DMS53 (cell line): ENCODE measurements around the gene RNF121.

Experiments used
- DNase-seq: peaks from one replicate; lab custom pipeline; 2025; lab: John Stamatoyannopoulos, UW

RNF121 gene

DNA sequence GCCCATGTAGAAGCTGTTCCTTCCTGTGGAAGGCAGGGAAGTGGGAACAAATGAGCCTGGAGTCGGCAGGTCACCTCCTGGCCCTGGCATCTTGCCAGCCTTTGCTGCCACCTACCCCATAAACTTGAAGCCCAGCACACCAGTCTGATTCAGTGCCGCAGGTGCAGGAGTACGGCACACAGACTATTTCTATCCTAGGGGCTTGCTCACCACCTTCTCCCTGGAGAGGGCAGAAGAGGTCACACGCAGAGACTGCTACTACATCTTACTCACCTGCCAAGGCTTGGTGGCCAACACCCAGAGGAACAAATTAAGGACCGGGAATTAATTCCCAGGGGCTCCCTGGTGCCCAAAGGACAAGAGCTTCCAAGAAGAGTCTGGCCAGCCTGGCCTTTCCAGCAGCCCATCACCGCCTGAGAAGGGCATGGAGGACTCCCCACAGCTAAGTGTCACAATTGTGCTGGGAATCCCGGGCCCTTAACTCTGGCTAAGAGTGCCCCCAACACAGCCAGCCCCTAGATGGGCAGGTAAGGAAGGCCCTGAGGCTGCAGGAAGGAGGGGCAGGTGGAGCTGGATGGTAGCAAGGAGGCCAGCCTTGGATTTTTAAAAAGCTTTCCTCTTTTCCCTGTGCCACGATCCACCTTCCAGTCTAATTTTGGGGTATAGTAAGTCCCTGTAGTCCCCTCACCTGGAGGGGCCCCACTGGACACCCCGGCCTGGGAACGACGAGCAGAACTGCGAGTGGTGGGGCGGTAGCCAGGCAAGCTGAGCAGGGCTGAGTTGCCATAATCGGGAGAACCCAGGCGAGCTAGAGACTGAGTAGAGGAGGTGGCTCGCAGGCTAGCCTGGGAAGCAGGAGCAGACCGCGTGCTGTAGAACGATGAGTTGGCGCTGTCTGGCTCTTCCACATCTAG, 76.8 kb downstream of the RNF121 start:
- peak; percentile 43 for DNase-seq

DNA sequence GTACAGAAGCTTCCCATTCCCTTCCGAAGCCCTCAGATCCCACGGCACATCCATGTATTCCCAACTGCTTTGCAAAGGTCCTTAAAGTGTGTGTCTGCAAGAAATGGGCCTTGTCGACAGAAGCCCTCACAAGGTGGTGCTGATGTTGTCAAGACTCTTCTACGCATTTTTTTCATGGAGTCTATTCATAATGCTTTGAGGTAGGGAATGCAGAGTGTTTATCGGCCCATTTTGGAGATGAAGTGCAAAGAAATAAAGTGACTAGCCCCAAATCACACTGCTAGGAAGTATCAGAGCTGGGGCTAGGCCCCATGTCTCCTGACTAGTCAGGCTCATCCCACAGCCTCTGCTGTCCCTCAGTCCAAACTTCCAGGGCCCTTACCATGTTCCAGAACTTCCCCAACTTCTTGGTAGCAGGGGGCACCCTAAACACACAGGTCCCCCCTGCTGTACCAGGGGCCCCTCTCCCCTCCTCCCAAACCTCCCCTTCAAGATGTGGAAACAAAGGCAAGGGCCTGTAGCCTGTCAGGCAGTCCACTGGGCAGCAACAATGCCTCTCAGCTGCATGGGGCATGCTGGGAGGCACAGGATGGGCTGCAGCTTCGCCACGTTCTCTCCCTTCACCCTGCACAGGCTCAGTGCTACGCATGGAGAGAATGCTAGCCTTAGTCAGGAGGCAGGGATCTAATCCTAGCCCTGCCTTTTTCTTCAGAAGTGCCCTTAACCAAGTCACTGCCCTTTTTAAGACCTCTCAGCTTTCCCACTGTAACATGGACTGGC, 77.7 kb downstream of the RNF121 start:
- peak; percentile 32 for DNase-seq

DNA sequence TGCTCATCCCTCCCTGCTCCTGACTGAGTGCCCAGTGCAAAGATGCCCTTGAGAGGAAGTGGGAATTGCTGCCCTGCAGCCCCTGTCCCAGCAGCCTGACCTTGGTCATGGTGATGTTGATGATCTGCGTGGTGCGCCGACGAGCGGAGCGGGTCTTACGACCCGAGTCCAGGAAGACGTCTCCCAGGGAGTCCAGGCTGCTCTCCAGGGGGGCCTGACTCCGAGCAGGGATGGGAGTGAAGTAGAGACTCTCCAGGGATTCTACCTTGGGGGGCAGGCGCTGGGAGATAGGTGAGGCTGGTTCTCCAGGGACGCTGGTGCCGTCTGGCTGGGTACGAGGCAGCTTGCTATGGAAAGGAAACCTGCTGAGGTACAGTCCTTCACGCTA, 78.2 kb downstream of the RNF121 start:
- no peak for DNase-seq

DNA sequence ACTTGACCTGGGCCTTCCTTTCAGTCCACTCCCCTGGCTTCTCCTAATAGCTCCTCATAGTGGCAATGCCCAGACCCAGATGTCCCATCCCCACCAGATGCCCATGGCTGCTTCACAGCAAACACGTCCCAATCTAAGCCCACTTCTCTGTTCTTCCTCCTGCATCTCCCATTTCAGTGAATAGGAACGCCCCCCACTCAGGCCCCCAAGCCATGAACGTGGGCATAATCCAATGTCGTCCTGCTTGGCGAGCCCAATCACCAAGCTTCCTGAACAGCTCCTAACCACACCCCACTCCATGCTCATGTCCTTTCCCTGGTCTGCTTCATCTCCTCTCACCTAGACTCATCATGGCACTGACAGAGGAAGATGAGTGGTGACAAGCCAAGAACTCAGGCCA, 78.7 kb downstream of the RNF121 start:
- DNase-seq = no peak

DNA sequence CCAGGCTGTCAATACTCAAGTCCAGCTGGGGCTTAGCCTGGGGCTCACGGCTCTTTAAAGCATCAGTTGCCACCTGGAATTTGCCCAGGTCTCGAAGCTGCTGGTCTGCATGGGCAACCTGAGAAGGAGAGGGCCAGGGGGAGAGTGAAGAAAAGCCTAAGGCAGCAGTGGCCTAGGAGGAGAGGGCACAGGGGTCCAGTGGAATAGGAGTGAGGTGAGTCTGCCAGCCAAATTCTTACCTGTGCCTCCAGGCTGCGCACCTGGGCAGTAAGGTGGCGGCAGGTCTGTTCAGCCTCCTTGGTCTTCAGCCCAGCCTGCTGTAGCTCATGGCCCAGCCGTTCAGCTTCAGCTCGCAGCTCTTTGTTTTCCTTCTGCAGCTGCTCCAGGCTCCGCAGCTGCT, 79.9 kb downstream of the RNF121 start:
- no peak for DNase-seq

DNA sequence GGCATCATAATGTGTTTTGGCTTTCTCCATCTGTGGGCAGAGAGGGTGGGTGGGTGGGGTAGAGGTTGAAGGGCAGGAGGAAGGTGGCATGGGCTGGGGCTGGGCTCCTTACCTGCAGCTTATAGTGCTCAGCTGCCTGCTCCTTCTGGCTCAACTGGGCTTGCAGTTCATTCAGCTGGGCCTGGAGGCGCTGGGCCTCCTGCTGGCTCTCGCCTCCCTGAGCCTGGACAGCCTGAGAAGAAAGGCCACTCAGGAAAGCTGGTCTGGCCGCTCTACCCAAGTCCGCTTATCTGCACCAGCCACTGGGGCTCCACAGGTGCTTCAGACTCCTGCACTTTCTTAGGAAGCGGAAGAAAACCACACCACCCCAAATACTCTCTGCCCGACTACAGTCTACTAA, 80.3 kb downstream of the RNF121 start:
- DNase-seq = no peak

DNA sequence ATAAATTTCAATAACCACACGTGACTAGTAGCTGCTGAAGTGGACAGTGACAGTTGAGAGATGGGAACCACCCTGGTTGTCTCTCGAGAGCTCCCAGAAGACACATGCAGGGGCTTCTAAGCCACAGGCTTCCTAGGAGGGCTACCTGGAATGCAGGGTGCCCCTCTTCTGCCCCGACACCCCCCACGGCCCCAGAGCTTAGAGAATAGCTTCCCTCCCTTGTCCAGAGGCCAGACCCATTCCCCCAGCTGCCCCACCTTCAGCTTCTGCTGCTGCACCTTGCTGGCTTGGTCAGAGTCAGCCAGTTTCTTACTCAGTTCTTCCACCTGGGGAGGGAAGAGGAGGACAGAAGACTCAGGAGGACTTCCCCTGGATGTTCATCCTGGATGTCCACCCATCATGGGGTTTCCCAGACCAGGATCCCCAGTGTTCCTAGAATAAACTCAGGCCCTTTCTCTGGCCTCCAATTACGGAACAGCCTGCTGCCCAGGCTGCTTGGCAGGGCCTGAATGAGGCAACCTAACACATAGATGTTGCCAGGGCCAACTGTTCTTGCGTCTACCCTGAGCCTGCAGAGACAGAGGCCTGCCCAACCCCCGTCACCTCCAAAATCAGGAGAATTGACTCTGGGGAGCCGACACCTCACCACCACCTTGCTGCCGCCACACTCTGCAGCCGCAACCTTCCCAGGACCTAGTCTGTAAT, 81.8 kb downstream of the RNF121 start:
- no peak for DNase-seq

DNA sequence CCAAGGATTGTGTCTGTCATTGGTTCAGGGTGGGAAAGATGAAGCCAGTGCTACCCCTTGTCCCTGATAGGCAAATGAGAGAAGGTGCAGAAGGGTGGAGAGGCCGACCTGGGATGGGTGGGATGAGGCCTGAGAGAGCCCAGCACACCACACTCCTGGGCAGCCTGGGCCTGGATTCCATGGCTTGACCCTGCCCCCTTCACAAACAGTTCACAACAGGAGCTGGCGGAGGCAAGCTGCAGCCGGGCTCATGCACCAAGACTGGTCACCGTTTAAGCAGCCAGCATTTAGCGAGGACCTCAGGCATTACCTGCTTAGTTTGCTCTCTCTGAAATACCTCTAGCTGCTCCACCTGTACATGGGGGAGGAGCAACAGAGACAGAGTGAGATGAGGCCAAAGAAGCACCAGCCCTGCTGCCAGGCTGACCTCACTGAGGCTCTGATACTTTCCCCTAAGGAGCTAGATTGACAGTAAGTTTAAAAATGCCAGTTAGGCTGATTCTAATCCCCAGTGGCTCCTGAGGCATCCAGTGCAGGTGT, 83.3 kb downstream of the RNF121 start:
- DNase-seq = no peak

DNA sequence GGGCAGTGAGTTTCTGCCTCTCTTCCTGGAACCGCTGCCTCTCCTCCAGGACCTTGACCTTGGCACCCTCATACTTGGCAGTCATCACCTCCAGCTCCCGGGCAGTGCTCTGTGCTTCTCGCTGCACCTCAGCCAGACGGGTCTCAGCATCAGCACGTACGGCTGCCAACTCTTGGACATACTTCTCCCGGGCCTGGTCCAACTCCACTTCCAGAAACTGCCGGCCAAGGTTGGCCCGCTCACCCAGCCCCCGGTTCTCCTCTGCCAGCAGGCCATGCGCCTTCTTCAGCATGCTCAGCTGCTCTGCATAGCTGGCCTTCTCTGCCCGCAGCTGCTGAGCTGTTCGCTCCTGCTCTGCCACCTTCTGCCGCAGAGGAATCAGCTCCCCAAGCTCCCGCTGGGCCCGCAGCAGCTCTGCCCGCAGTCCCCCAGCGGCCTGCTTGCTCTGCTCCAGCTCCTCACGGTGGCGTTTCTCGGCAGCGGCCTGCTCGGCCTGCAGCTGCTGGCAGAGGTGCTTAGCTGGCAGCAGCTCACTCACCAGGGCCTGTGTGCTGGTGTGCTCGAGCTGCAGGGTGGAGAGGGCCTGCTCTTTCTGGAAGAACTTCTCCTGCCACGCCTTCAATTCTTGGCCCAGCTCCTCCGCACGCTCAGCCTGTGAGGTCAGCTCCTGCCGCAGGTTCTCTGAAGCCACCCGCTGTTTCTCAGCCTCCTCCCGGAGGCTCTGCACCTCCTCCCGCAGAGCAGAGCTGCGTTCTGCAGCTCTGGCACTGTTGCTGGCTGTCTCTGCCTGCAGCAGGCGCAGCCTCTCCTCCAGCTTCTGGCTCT, 84.3 kb downstream of the RNF121 start:
- no peak for DNase-seq

DNA sequence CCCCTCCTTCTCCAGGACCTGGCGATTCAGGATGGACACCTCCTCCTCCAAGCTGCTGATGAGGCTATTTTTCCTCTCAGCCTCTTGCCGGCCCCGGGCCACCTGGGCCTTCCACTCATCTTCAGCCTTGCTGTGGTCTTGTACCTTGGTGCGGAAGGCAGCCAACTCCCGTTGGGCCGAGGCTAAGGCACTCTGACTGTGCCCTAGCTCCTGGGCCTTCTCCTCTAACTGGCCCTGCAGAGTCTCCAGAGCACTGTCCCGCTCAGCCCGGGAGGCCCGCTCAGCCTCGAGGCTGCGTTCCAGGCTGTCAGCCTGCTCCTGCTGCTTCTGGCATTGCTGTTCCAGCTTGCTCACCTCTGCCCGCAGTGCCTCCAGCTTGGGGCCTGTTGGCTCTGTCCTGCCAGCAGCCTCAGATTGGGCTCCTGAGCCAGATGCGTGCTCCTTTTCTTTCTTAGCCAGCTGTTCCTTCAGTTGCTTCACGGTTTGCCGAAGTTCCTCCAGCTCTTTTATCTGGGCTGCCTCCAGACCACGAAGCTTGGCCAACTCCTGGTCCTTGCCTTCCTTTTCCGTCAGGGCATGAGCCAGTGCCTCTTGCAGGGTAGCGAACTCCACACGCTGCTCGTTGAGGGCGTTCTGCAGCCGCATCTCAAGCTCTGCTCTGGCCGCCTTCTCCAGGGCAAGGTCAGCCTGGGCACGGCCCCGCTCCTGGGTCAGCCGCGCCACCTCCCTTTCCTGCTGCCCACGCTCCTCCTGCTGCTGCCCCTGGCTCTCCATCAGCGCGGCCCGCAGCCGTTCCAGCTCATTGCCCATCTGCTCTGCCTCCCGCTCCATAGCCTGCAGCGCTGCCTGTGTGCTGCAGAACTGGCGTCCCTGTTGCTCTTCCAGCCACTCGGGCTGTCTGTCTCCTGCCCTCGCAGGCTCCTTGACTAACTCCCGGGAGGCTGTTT, 85.2 kb downstream of the RNF121 start:
- no peak for DNase-seq

DNA sequence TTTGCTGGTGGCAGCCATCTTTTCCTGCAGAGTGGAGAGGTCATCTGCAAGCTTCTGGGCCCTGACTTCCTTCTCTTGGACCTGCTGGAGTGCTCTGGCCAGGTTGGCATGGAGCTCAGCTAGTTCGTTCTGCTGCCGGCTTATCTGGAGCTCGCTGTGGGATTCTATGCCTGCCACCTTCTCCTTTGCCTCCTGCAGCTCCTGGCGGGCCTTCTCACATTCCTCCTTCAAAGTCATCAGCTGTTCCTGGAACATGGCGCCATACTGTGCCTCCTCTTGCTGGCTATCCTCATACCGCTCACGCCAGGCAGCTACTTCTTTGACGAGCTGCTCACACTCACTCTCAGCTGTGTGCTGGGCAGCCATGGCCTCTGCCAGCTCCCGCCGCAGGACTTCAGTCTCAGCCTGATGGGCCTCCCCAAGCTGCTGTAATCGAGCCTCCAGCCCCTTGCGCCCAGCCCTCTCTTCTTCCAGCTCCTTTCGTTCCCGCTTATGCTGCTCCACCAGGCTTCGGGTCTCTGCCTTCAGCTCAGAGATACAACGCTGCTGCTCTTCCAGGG, 86.0 kb downstream of the RNF121 start:
- DNase-seq = no peak

DNA sequence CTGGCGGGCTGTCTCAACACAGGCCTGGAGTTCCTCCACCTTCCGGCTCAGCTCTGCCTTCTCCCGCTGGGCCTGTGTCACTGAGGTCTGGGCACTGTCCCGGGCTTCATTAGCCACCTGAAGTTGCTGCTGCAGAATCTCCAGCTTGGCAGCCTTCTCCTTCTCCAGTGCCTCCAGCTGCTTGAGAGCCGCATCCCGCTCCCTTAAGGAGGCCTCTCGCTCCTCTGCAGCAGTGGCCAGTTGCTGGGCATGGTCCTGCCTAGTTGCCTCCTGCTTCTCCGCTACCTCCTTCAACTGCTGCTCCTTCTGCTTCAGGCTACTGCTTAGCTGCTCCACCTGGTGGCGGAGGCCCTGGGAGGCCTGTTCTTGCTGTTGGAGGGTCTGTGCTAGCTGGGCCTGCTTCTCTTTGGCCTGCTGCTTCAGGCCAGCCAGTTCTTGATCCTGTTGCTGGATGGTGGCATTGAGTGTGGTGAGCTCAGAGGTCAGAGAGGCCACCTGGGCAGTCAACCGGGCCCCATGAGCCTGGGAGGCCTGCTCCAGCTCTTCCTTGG, 86.7 kb downstream of the RNF121 start:
- DNase-seq = peak; percentile 50

DNA sequence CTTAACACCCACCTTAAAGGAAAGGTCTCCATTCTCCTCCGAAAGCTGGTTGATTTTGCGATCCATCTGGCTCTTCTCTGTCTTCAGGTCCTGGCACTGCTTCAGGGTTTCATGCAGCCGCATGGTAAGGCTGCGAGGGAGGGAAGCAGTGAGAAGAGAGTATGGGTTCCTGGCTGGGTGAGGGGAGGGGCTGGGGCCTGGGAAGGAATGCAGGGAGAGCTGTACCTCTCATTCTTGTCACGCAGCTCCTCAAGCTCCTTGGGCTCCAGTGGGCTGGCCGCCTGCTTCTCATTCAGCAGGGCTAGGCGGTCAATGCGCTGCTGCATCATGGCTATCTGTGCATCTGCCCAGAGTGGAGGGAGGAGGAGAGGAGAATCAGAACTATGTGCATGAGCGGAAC, 89.3 kb downstream of the RNF121 start:
- no peak for DNase-seq

DNA sequence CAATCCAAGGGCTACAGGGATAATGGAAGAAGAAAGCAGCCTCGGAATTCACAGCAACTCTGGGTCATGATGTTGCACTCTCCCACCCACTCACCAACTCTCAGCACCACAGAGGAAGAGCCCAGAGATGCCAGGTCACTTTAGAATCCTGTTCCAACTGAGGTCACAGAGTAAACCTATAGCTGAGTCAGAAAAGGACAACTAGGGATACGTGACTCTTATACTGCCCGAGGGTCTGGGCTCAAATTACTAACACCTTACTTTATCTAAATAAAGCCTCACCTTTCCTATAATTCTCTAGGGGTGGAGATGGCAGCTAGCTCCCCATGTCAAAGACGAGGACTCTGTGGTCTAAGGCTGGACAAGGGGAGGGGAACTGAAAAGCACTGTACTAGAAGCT, 94.5 kb downstream of the RNF121 start:
- DNase-seq = no peak

DNA sequence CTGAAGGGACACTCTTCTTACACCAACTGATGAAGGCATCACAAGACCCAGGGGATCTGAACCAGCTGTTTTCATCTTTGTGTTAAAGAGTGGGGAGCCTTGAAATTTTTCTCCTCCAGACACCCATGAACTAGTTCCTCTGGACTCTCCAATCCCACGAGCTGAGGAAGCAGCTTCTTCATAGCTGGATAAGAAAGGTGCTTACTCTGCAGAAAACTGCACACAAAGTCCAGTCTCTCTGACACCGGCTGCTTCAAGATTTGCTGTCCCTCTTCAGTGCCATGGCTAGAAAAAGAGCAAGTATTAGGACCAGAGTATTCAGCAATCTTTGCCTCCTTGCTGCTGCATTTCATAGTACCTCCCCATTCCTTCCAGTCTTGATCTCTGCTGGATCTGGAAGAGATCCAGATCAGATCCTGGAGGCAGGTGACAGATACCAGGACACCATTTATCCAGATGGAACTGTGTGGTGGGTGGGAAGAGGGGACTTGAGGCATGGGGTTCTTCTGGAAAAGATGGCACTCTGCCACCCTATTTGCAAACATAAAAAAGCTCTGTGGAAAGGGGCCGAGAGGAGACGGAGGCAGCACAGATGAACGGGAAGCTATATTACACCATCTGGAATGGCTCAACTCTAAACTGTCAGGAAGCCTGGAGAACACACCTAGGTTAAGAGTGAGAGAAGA, 95.4 kb downstream of the RNF121 start:
- DNase-seq = no peak

DNA sequence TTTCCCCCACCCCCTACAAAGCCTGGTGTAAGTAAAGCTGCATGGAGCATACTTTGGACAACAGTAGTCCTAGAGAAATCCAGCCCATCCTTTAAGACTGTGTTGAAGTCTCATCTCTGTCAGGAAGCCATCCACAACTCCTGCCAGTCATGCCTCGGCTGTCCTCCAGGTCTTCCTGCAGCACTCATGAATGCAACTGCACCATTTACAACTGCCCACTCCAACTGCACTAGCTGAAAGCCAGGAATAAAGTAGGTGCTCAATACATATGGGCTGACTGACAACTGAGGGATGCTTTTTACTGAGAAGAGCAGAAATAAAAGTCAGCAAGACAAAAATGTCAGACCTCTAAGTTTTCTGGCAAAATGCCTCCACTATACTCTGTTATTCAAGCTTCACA, 97.2 kb downstream of the RNF121 start:
- no peak for DNase-seq

DNA sequence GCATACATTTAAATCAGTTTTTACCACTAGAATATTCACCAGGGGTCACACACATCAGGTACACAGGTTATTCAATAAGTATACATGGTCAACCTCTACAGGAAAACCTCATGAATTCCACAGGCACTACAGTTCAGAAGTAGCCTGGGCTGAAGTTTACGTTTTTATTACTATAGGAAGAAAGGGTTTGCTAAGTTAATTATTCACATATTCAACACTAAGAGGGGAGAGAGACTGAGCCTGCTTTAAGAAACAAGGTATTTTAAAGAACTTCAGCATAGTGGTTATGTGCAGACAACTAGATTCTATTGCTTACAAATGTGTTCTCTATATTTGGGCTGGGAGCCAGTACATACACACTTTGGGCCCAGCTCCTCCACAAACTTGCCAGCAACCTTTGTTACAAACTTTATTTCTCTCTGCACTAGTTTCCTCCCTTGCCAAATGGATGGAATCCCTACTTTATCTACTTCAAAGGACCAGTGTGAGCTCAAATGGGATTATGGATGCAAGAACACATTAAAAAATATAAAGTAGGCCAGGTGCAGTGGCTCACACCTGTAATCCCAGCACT, 101.7 kb downstream of the RNF121 start:
- DNase-seq = no peak

DNA sequence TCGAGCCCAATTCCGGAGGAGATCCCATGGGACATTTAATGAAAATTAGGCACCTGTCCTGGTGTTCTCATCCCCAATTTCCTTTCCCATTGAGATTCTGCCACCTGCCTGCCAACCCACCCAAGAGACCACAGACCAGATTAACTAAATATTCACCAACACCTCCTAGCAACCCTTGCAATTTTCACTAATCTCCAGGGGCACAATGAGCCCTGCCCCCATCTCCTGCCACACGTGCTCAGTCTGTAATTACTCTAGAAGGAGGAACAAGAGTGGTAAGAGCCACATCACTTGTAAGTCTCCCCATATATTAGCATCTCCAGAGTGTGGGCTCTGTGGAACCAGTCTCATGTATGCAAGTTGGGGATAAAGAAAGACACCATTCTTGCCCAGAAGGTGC, 107.8 kb downstream of the RNF121 start:
- DNase-seq = no peak
